Endodermal cell (in vitro differentiated cells): Measurements from ENCODE around the gene POLR3E. TPM values are rescaled to one million over a fixed set of nuclear protein-coding genes. Genes with fewer than 3 reads are reported as not detected.
"Not testable (repeated sequence)": the region's sequence is repeated elsewhere in the genome, so short reads cannot be mapped to it uniquely, and the experiment has no call there.

Source experiments
- DNase-seq: peaks from one replicate; pipeline ENCODE4 v3.0.0-alpha.2; 2017
- H3K27ac ChIP-seq: 2 replicates; pipeline ENCODE4 v1.5.1; 2013; ENCODE audit warnings: mild to moderate bottlenecking, low read depth, low read length, moderate library complexity
- H3K27me3 ChIP-seq: 2 replicates; pipeline ENCODE4 v1.6.1; 2013; ENCODE audit warnings: mild to moderate bottlenecking, low read length, moderate library complexity; ENCODE audit not compliant: insufficient read depth, control insufficient read depth, poor library complexity, severe bottlenecking
- H3K36me3 ChIP-seq: 2 replicates; pipeline ENCODE4 v1.7.0; 2013; ENCODE audit warnings: mild to moderate bottlenecking, low read length, moderate library complexity; ENCODE audit not compliant: control insufficient read depth, insufficient read depth
- H3K4me1 ChIP-seq: one replicate; pipeline ENCODE4 v1.7.0; 2013; ENCODE audit warnings: low read length; ENCODE audit not compliant: control insufficient read depth, insufficient read depth
- H3K4me3 ChIP-seq: 2 replicates; pipeline ENCODE4 v1.5.1; 2013; ENCODE audit warnings: mild to moderate bottlenecking, low read length, moderate library complexity
- H3K9ac ChIP-seq: 2 replicates; pipeline ENCODE4 v1.6.1; 2013; ENCODE audit warnings: mild to moderate bottlenecking, low read length, moderate library complexity; ENCODE audit not compliant: poor library complexity, severe bottlenecking; ENCODE audit errors: extremely low read depth
- H3K9me3 ChIP-seq: 2 replicates; pipeline ENCODE4 v1.6.1; 2013; ENCODE audit warnings: mild to moderate bottlenecking, low read length, moderate library complexity; ENCODE audit not compliant: control insufficient read depth
- H3K27ac Mint-ChIP-seq: 2 replicates; pipeline ENCODE4 v1.8.0; 2020; ENCODE audit warnings: mixed read lengths
- H3K27me3 Mint-ChIP-seq: 2 replicates; pipeline ENCODE4 v1.8.0; 2021; ENCODE audit warnings: mild to moderate bottlenecking, mixed read lengths; ENCODE audit not compliant: insufficient read depth
- H3K36me3 Mint-ChIP-seq: 2 replicates; pipeline ENCODE4 v1.8.0; 2020; ENCODE audit warnings: low read depth, mixed read lengths
- H3K4me1 Mint-ChIP-seq: 2 replicates; pipeline ENCODE4 v1.8.0; 2020; ENCODE audit warnings: mixed read lengths
- H3K4me3 Mint-ChIP-seq: 2 replicates; pipeline ENCODE4 v1.8.0; 2020; ENCODE audit warnings: mild to moderate bottlenecking, moderate library complexity, mixed read lengths
- H3K9me3 Mint-ChIP-seq: 2 replicates; pipeline ENCODE4 v1.8.0; 2020; ENCODE audit warnings: mild to moderate bottlenecking, mixed read lengths
- WGBS, 2 experiments: methylation state at CpG; one replicate each; pipeline versions ENCODE4 v1.1.5 to v1.1.7; 2013; ENCODE audit warnings: missing lambda C conversion rate in 2 of 2, mixed read lengths in 1 of 2; ENCODE audit not compliant: insufficient coverage in 1 of 2, insufficient read length in 1 of 2; 5-methylcytosine and 5-hydroxymethylcytosine counted together
- total RNA-seq, 2 donors: library from RNA; stranded (reverse); fragmentation: NEBNext Ultra II Directional in 1 of 2; extraction: Animal tissue kit (Norgen Biotek cat#: 25700) in 1 of 2; gene quantifications; 2 replicates in 1 of 2; 3 replicates in 1 of 2; pipeline ENCODE4 v1.2.1, GENCODE V29; 2021
- TF ChIP-seq, protein P1 (sequence below): fragments of 200-600 bp; sonication (generic); conservative IDR thresholded peaks from 2 replicates; pipeline ENCODE4 v1.5.0; 2021; ENCODE audit warnings: antibody characterized with exemption, mild to moderate bottlenecking

POLR3E gene
- total RNA-seq, 2 donors from 2014 or later: 73.1 to 73.6 TPM

GRCh38 chr16:22364241-22364640 is 67.0 kb downstream of the POLR3E start:
- Mint-ChIP-seq H3K36me3 (peaks cover 33% of the 10 kb centered on the region), H3K27me3 (no peaks in the 10 kb centered on the region), H3K4me3 (no peak overlapping the region), H3K9me3 (no peaks in the 10 kb centered on the region), H3K4me1 (peaks cover 20% of the 10 kb centered on the region), H3K27ac (no peak overlapping the region)
- WGBS, 2 experiments: 86% methylated on average over 2 of the region's 2 CpGs; no CpG with 5 or more reads in 1 of the 2 experiments
- no peak for DNase-seq
- H3K36me3 ChIP-seq: peaks cover 70% of the 10 kb centered on the region
- H3K9ac ChIP-seq: no peak overlapping the region
- H3K27me3 ChIP-seq: no peaks in the 10 kb centered on the region
- H3K9me3 ChIP-seq: peaks cover 7% of the 10 kb centered on the region
- no peak overlapping the region for H3K27ac ChIP-seq
- TF ChIP-seq, protein P1, sequence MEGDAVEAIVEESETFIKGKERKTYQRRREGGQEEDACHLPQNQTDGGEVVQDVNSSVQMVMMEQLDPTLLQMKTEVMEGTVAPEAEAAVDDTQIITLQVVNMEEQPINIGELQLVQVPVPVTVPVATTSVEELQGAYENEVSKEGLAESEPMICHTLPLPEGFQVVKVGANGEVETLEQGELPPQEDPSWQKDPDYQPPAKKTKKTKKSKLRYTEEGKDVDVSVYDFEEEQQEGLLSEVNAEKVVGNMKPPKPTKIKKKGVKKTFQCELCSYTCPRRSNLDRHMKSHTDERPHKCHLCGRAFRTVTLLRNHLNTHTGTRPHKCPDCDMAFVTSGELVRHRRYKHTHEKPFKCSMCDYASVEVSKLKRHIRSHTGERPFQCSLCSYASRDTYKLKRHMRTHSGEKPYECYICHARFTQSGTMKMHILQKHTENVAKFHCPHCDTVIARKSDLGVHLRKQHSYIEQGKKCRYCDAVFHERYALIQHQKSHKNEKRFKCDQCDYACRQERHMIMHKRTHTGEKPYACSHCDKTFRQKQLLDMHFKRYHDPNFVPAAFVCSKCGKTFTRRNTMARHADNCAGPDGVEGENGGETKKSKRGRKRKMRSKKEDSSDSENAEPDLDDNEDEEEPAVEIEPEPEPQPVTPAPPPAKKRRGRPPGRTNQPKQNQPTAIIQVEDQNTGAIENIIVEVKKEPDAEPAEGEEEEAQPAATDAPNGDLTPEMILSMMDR: no peak
- H3K4me3 ChIP-seq: no peak overlapping the region
- peaks cover 3% of the 10 kb centered on the region for H3K4me1 ChIP-seq

GRCh38 chr16:22366371-22366770 is 69.2 kb downstream of the POLR3E start:
- H3K4me1 Mint-ChIP-seq: peaks cover 18% of the 10 kb centered on the region

DNA sequence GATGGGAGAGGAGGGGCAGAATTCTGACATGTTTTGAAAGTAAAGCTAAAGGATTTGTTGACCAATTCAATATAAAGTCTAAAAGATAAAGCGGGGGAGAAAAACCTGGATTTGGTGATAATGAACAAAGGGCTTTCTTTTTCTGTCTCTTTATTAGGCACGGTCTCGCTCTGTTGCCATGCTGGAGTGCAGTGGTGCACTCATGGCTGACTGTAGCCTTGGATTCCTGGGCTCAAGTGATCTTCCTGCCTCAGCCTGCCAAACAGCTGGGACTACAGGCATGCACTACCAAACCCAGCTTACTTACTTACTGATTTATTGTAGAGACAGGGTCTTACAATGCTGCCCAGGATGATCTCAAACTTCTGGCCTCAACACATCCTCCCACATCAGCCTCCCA is 69.7 kb downstream of the POLR3E start:
- Mint-ChIP-seq H3K27me3 (no peaks in the 10 kb centered on the region), H3K4me3 (no peak overlapping the region), H3K36me3 (peaks cover 40% of the 10 kb centered on the region), H3K9me3 (no peaks in the 10 kb centered on the region), H3K27ac (no peak overlapping the region), H3K4me1 (peaks cover 15% of the 10 kb centered on the region)
- no peaks in the 10 kb centered on the region for H3K4me1 ChIP-seq
- no peak overlapping the region for H3K4me3 ChIP-seq
- TF ChIP-seq, protein P1: no peak
- H3K27me3 ChIP-seq: no peaks in the 10 kb centered on the region
- no peak overlapping the region for H3K27ac ChIP-seq
- H3K9ac ChIP-seq: no peak overlapping the region
- peaks cover 7% of the 10 kb centered on the region for H3K9me3 ChIP-seq
- H3K36me3 ChIP-seq: peaks cover 63% of the 10 kb centered on the region
- WGBS, 2 experiments: 84 to 93% methylated on average over 3 of the region's 3 CpGs
- no peak for DNase-seq

More at GRCh38 chr16:22366371-22366770, 69.2 kb downstream of the POLR3E start:
- Histone ChIP-seq H3K4me1 (no peaks in the 10 kb centered on the region), H3K4me3 (no peak overlapping the region), H3K9me3 (peaks cover 7% of the 10 kb centered on the region), H3K9ac (no peak overlapping the region), H3K27ac (no peak overlapping the region), H3K27me3 (no peaks in the 10 kb centered on the region), H3K36me3 (peaks cover 61% of the 10 kb centered on the region)
- DNase-seq: no peak
- H3K27me3 Mint-ChIP-seq: no peaks in the 10 kb centered on the region
- TF ChIP-seq, protein P1: no peak
- no peak overlapping the region for H3K27ac Mint-ChIP-seq
- H3K4me3 Mint-ChIP-seq: no peak overlapping the region
- peaks cover 37% of the 10 kb centered on the region for H3K36me3 Mint-ChIP-seq
- 95 to 100% methylated on average over 1 to 2 of the region's 2 CpGs for WGBS, 2 experiments
- H3K9me3 Mint-ChIP-seq: no peaks in the 10 kb centered on the region

- not testable (repeated sequence) for H3K27me3 Mint-ChIP-seq, H3K4me3 Mint-ChIP-seq, H3K27me3 ChIP-seq, H3K9ac ChIP-seq, H3K4me3 ChIP-seq, H3K4me1 ChIP-seq, H3K27ac Mint-ChIP-seq, H3K27ac ChIP-seq, H3K9me3 ChIP-seq, DNase-seq, H3K9me3 Mint-ChIP-seq
- 85 to 92% methylated on average over 4 to 8 of the region's 8 CpGs for WGBS, 2 experiments
- peaks cover 18% of the 10 kb centered on the region for H3K4me1 Mint-ChIP-seq
- peaks cover 54% of the 10 kb centered on the region for H3K36me3 ChIP-seq
- H3K36me3 Mint-ChIP-seq: peaks cover 28% of the 10 kb centered on the region
Observed at GRCh38 chr16:22368200-22368826, 71.1 kb downstream of the POLR3E start.
